ENCODE results near the gene ADSS1. TPM values are rescaled to one million over a fixed set of nuclear protein-coding genes. Genes with fewer than 3 reads are reported as not detected.

Gene ADSS1
- total RNA-seq, 1 experiment from 2014 or later: 2.8 TPM

DNA sequence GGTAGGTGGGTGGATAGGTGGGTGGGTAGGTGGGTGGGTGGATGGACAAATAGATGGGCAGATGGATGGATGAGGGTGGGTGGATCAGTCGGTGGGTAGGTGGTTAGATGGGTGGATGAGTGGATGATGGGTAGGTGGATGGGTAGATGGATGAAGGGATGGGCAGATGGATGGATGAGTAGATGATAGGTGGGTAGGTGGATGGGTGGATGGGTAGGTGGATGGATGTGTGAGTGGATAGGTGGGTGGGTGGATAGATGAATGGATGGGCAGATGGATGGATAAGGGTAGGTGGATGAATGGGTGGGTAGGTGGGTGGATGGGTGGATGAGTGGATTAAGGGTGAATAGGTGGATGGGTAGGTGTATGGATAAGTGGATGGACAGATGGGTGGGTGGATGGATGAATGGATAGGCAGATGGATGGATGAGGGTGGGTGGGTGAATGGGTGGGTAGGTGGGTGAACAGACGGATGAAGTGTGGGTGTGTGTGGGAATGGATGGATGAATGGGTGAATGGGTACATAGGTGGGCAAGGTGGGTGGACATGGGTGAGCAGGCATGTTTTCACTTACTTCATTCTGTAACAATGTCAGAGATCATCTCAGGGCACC, 37.9 kb upstream of the ADSS1 start:
- H4K20me1 ChIP-seq (ENCODE audit: insufficient read depth, low read depth, low read length): peaks cover 6% of the 10 kb centered on the region; the same call in 1 of the 2 replicates
- no peak overlapping the region for H3K9ac ChIP-seq (ENCODE audit: low read length)
- no peak overlapping the region for H3K4me3 ChIP-seq (ENCODE audit: low read length)
- H3K9me2 ChIP-seq (replicated peaks; ENCODE audit: insufficient read depth, low read length): no peaks in the 10 kb centered on the region
- no peaks in the 10 kb centered on the region for H3K79me2 ChIP-seq (ENCODE audit: low read length)
- no peaks in the 10 kb centered on the region for H3K36me3 ChIP-seq (ENCODE audit: insufficient read depth, low read length)
- no peak for DNase-seq
- H3K27ac ChIP-seq (ENCODE audit: low read length): no peak overlapping the region
- no peak overlapping the region for H3K4me2 ChIP-seq (ENCODE audit: low read depth, low read length, poor library complexity, severe bottlenecking)
- H3K9me3 ChIP-seq (ENCODE audit: low read length): no peaks in the 10 kb centered on the region
- H3K27me3 ChIP-seq (ENCODE audit: low read length): no peaks in the 10 kb centered on the region
- no peak overlapping the region for H2AFZ ChIP-seq (ENCODE audit: low read length)
- H3K4me1 ChIP-seq (ENCODE audit: low read length): peaks cover 27% of the 10 kb centered on the region

DNA sequence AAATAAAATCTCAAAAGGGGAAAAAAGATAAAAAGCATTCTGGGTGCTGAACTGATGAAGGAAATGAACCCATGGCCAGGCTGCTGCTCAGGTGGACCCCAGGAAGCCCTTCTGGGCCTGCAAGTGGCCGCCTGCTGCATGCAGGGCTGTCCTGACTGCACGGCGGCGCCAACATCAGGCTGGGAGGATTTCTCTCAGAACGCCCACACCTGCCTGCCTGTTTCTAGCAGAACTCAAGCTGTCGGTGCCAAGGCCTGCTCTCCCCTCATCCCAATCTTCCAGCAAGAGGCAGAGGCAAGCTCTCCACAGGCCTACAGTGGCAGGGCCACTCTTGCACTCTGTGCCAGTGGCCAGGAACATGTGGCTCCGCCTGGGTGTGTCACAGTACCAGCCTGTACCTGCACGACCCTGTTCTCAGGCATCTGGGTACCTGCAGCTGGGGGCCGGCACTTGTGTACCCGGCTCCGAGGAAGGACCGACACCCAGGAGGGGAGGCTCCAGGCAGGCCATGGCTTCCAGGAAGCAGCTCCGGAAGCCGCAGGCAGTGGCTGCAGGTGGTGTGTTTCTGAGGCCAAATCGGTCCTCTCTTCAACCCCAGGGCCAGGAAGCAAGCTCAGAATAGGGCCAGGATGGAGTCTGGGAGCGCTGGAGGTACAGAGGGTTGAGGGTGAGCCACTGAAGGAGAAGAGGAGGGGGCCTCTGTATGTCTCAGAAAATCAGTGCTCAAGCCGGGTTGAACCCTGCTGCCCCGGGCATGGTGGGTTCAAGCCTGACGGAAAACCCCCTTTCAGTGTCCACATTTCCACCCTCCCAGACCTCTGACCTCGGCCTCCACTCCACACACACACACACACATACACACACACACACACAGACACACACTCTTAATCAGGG, 37.2 kb upstream of the ADSS1 start:
- Histone ChIP-seq H3K27ac (ENCODE audit: low read length) (no peak overlapping the region), H3K4me1 (ENCODE audit: low read length) (peaks cover 20% of the 10 kb centered on the region), H3K79me2 (ENCODE audit: low read length) (no peaks in the 10 kb centered on the region), H3K36me3 (ENCODE audit: insufficient read depth, low read length) (no peaks in the 10 kb centered on the region), H4K20me1 (ENCODE audit: insufficient read depth, low read depth, low read length) (peaks cover 9% of the 10 kb centered on the region; the same call in 1 of the 2 replicates), H3K4me2 (ENCODE audit: low read depth, low read length, poor library complexity, severe bottlenecking) (no peak overlapping the region), H2AFZ (ENCODE audit: low read length) (no peak overlapping the region), H3K27me3 (ENCODE audit: low read length) (no peaks in the 10 kb centered on the region), H3K9me2 (replicated peaks; ENCODE audit: insufficient read depth, low read length) (no peaks in the 10 kb centered on the region), H3K9ac (ENCODE audit: low read length) (no peak overlapping the region), H3K4me3 (ENCODE audit: low read length) (no peak overlapping the region), H3K9me3 (ENCODE audit: low read length) (no peaks in the 10 kb centered on the region)
- DNase-seq: no peak

DNA sequence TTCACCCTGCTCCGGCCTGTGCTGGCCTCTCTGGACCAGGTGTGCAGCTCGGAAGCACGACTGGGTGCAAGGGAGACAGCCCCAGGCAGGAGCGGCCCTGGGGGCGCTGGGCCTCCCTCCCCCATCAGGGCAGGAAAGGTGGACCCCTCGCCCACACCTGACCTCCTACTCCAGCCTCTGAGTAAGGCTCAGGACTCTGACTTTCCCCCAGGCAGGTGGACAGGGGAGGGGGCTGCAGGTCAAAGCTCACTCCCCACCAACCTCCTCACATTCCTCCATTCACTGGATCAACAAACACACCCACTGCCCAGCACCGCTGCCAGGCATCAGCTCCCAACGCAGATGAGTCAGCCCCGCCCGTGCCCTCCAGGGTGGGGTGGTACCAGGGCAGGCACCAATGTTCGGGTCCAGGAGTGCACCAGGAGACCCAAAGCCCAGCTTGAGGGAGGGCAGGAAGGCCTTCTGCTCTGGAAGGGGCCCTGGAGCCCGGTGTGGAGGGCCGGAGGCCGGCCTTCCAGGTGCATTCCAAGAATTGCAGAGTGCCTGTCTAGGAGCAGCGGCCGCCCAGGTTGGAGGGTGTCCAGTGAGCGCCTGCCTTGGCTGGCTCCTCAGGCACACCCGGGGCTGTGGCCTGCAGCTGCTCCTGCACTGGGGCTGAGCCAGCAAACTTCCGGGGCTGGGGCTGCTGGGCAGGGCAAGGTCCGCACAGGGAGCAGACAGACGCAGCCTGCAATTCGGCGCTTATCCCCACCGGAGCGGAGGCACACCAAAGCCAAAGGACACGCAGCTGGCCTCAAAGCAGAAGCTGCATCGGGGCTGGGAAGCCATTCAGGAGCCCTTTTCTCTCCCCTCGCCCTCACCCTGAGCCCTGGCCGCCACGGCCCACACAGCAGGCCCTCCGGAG, 36.2 kb upstream of the ADSS1 start:
- Histone ChIP-seq H3K27ac (ENCODE audit: low read length) (no peak overlapping the region), H4K20me1 (ENCODE audit: insufficient read depth, low read depth, low read length) (peaks cover 9% of the 10 kb centered on the region; the same call in 1 of the 2 replicates), H3K9me3 (ENCODE audit: low read length) (no peaks in the 10 kb centered on the region), H3K4me3 (ENCODE audit: low read length) (no peak overlapping the region), H3K36me3 (ENCODE audit: insufficient read depth, low read length) (no peaks in the 10 kb centered on the region), H3K9ac (ENCODE audit: low read length) (no peak overlapping the region), H3K27me3 (ENCODE audit: low read length) (no peaks in the 10 kb centered on the region), H2AFZ (ENCODE audit: low read length) (no peak overlapping the region), H3K4me2 (ENCODE audit: low read depth, low read length, poor library complexity, severe bottlenecking) (no peak overlapping the region), H3K79me2 (ENCODE audit: low read length) (no peaks in the 10 kb centered on the region), H3K9me2 (replicated peaks; ENCODE audit: insufficient read depth, low read length) (no peaks in the 10 kb centered on the region), H3K4me1 (ENCODE audit: low read length) (peaks cover 20% of the 10 kb centered on the region)
- DNase-seq: no peak

- Histone ChIP-seq H3K4me2 (ENCODE audit: low read depth, low read length, poor library complexity, severe bottlenecking) (no peak overlapping the region), H3K27me3 (ENCODE audit: low read length) (no peaks in the 10 kb centered on the region), H3K9me3 (ENCODE audit: low read length) (no peaks in the 10 kb centered on the region), H3K9ac (ENCODE audit: low read length) (no peak overlapping the region), H3K27ac (ENCODE audit: low read length) (no peak overlapping the region), H3K9me2 (replicated peaks; ENCODE audit: insufficient read depth, low read length) (no peaks in the 10 kb centered on the region), H3K4me3 (ENCODE audit: low read length) (no peak overlapping the region), H3K4me1 (ENCODE audit: low read length) (peaks cover 20% of the 10 kb centered on the region), H2AFZ (ENCODE audit: low read length) (no peak overlapping the region), H3K79me2 (ENCODE audit: low read length) (no peaks in the 10 kb centered on the region), H3K36me3 (ENCODE audit: insufficient read depth, low read length) (no peaks in the 10 kb centered on the region), H4K20me1 (ENCODE audit: insufficient read depth, low read depth, low read length) (peaks cover 9% of the 10 kb centered on the region; the same call in 1 of the 2 replicates)
- no peak for DNase-seq
Observed at GRCh38 chr14:104688505-104689108, 35.4 kb upstream of the ADSS1 start.

GRCh38 chr14:104689109-104689880, 34.7 kb upstream of the ADSS1 start, which contains the start of gene INF2:
TSS of gene INF2 (plus strand) at chr14:104689618. CDS start at chr14:104701366, 11,748 bp downstream.
- peak within 1 kb of the TSS; percentile 87 for H3K4me2 ChIP-seq (ENCODE audit: low read depth, low read length, poor library complexity, severe bottlenecking)
- H3K9ac ChIP-seq (ENCODE audit: low read length): peak within 1 kb of the TSS; percentile 65
- peak within 1 kb of the TSS; percentile 26; the same call in 1 of the 2 replicates for H2AFZ ChIP-seq (ENCODE audit: low read length)
- H3K4me1 ChIP-seq (ENCODE audit: low read length): peaks cover 20% of the 10 kb centered on the region
- H3K9me2 ChIP-seq (replicated peaks; ENCODE audit: insufficient read depth, low read length): no peaks in the 10 kb centered on the region
- no peaks in the 10 kb centered on the region for H3K36me3 ChIP-seq (ENCODE audit: insufficient read depth, low read length)
- peaks cover 14% of the 10 kb centered on the region; the same call in 1 of the 2 replicates for H4K20me1 ChIP-seq (ENCODE audit: insufficient read depth, low read depth, low read length)
- DNase-seq: peak; percentile 80
- no peaks in the 10 kb centered on the region for H3K9me3 ChIP-seq (ENCODE audit: low read length)
- peak within 1 kb of the TSS; percentile 77 for H3K4me3 ChIP-seq (ENCODE audit: low read length)
- H3K79me2 ChIP-seq (ENCODE audit: low read length): no peaks in the 10 kb centered on the region
- no peaks in the 10 kb centered on the region for H3K27me3 ChIP-seq (ENCODE audit: low read length)
- no peak within 1 kb of the TSS for H3K27ac ChIP-seq (ENCODE audit: low read length)

- peak overlapping the region; percentile 26; the same call in 1 of the 2 replicates for H2AFZ ChIP-seq (ENCODE audit: low read length)
- H4K20me1 ChIP-seq (ENCODE audit: insufficient read depth, low read depth, low read length): peaks cover 20% of the 10 kb centered on the region; the same call in 1 of the 2 replicates
- no peaks in the 10 kb centered on the region for H3K9me2 ChIP-seq (replicated peaks; ENCODE audit: insufficient read depth, low read length)
- H3K9ac ChIP-seq (ENCODE audit: low read length): peak overlapping the region; percentile 65
- DNase-seq: no peak
- no peaks in the 10 kb centered on the region for H3K27me3 ChIP-seq (ENCODE audit: low read length)
- H3K9me3 ChIP-seq (ENCODE audit: low read length): no peaks in the 10 kb centered on the region
- peak overlapping the region; percentile 87 for H3K4me2 ChIP-seq (ENCODE audit: low read depth, low read length, poor library complexity, severe bottlenecking)
- no peaks in the 10 kb centered on the region for H3K36me3 ChIP-seq (ENCODE audit: insufficient read depth, low read length)
- no peaks in the 10 kb centered on the region for H3K79me2 ChIP-seq (ENCODE audit: low read length)
- peak overlapping the region; percentile 77 for H3K4me3 ChIP-seq (ENCODE audit: low read length)
- peaks cover 17% of the 10 kb centered on the region for H3K4me1 ChIP-seq (ENCODE audit: low read length)
- no peak overlapping the region for H3K27ac ChIP-seq (ENCODE audit: low read length)
Observed at GRCh38 chr14:104689881-104690711, 33.9 kb upstream of the ADSS1 start.

Measured in Karpas-422 (cell line).